ENCODE measurements around the gene ABCB6. TPM values are rescaled to one million over a fixed set of nuclear protein-coding genes. Genes with fewer than 3 reads are reported as not detected.

Gene ABCB6
- total and polyA plus RNA-seq, 8 donors, result 3.8 to 36.7 (median 7.0) TPM

DNA sequence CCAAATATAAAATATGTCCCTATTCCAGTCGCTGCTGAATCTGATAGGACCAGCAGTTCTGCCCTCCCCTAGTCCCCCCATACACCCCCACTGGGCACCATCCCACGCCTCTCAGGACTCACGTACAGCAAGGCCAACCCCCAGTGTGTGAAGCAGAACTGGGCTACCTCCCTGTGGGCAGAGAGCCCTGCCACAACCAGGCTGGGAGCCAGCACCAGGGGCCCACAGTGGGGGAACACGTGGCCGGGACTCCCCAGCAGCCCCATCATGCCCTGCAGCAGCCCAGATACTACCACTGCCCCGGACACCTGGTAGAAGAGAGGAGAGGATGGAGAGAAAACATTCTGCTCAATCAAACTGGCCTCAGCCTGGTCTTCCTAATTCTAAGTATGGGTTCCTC, 50.2 kb downstream of the ABCB6 start:
- no peaks in the 10 kb centered on the region for H3K4me1 ChIP-seq
- ATAC-seq (no peak), FAIRE-seq (no peak), DNase-seq (no peak)
- H3K27ac ChIP-seq, result no peak overlapping the region
- no peak overlapping the region for H3K4me3 ChIP-seq
- H3K27me3 ChIP-seq, result no peaks in the 10 kb centered on the region
- H3K9me3 ChIP-seq, result no peaks in the 10 kb centered on the region
- peaks cover 0 to 16% (median 0%) of the 10 kb centered on the region in 3 donors for H3K36me3 ChIP-seq
- TF ChIP-seq, protein P1, sequence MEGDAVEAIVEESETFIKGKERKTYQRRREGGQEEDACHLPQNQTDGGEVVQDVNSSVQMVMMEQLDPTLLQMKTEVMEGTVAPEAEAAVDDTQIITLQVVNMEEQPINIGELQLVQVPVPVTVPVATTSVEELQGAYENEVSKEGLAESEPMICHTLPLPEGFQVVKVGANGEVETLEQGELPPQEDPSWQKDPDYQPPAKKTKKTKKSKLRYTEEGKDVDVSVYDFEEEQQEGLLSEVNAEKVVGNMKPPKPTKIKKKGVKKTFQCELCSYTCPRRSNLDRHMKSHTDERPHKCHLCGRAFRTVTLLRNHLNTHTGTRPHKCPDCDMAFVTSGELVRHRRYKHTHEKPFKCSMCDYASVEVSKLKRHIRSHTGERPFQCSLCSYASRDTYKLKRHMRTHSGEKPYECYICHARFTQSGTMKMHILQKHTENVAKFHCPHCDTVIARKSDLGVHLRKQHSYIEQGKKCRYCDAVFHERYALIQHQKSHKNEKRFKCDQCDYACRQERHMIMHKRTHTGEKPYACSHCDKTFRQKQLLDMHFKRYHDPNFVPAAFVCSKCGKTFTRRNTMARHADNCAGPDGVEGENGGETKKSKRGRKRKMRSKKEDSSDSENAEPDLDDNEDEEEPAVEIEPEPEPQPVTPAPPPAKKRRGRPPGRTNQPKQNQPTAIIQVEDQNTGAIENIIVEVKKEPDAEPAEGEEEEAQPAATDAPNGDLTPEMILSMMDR (IDR thresholded peaks at IDR 0.05), result no peak
- intact Hi-C loops (cut with DNase I), result loop anchor here in 1 of 3 donors (10.0 kb wide), 1 partner anchor 136 kb away; the partner anchor contains the start of gene PTPRN
- 50 to 60% methylated on average over 6 of the region's 6 CpGs for WGBS, 2 donors

DNA sequence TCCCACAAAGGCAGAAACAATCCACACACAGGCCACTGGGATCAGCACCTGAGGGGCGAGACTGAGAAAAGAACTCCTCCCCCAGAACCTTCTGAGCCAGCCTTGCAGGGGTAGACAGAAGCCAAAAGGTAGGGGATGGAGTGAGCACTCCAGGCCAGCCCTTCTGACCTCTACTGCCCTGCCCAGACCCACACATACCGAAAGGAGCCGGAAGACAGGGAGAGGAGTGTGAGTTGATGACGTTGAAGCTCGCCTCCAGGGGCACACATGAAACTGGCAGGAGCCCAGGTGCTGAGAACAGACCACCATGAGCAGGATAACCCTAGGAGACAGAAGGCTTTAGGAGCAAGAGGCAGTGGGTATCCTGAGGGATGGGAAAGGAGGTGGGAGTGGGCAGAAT, 50.8 kb downstream of the ABCB6 start:
- Histone ChIP-seq H3K27me3 (no peaks in the 10 kb centered on the region), H3K4me1 (no peaks in the 10 kb centered on the region), H3K27ac (no peak overlapping the region), H3K4me3 (no peak overlapping the region), H3K36me3 (peaks cover 0 to 12% (median 0%) of the 10 kb centered on the region in 3 donors), H3K9me3 (no peaks in the 10 kb centered on the region)
- ATAC-seq (no peak), DNase-seq (no peak), FAIRE-seq (no peak)
- WGBS, 2 donors, result 65 to 72% methylated on average over 5 of the region's 5 CpGs
- TF ChIP-seq, protein P1 (IDR thresholded peaks at IDR 0.05), result no peak
- intact Hi-C loops (cut with DNase I), result loop anchor here in 1 of 3 donors (10.0 kb wide), 1 partner anchor 137 kb away; the partner anchor contains the start of gene PTPRN

- ATAC-seq (no peak), FAIRE-seq (no peak), DNase-seq (no peak)
- Histone ChIP-seq H3K4me1 (no peaks in the 10 kb centered on the region), H3K9me3 (no peaks in the 10 kb centered on the region), H3K27ac (no peak overlapping the region), H3K4me3 (no peak overlapping the region), H3K36me3 (no peaks in the 10 kb centered on the region), H3K27me3 (no peaks in the 10 kb centered on the region)
- TF ChIP-seq, protein P1 (IDR thresholded peaks at IDR 0.05), result no peak
- intact Hi-C loops (cut with DNase I), result loop anchor here in 1 of 3 donors (10.0 kb wide), 1 partner anchor 140 kb away; the partner anchor contains the start of gene PTPRN
- WGBS, 2 donors, result 77 to 85% methylated on average over 10 of the region's 10 CpGs
Measured at GRCh38 chr2:219165058-219165911, 53.5 kb downstream of the ABCB6 start.

DNA sequence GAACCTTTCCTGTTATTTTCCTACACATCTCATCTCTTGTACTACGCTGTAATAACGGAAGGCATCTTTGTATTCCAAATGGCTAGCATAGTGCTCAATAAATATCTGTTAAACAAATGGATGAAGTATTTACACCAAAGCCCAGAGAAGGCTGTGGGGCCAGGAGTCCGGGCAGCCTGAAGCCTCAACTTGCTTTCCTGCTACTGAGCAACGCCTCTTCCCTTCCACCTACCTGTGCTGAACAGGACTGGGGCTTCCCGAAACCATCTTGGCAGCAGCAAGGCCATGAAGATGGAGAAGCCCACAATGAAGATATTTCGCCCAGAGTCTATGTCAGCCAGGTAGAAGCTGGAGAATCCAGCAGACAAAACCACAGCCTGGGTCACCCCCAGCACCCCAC, 55.6 kb downstream of the ABCB6 start:
- H3K27ac ChIP-seq, result no peak overlapping the region
- DNase-seq (no peak), FAIRE-seq (no peak), ATAC-seq (no peak)
- no peak overlapping the region for H3K4me3 ChIP-seq
- intact Hi-C loops (cut with DNase I), result loop anchor here in 1 of 3 donors (10.0 kb wide), 1 partner anchor 142 kb away; the partner anchor contains the start of gene PTPRN
- peaks cover 0 to 4% (median 0%) of the 10 kb centered on the region in 3 donors for H3K4me1 ChIP-seq
- WGBS, 2 donors, result 82 to 89% methylated on average over 6 of the region's 6 CpGs
- no peaks in the 10 kb centered on the region for H3K36me3 ChIP-seq
- no peaks in the 10 kb centered on the region for H3K27me3 ChIP-seq
- TF ChIP-seq, protein P1 (IDR thresholded peaks at IDR 0.05), result no peak
- H3K9me3 ChIP-seq, result no peaks in the 10 kb centered on the region

Data from pancreas (tissue), 10 donors.